ENCODE results near the gene HILPDA.
A peak's percentile ranks its signal among the peaks of the same experiment; 100 is the strongest.
"Not testable (repeated sequence)": the region's sequence is repeated elsewhere in the genome, so short reads cannot be mapped to it uniquely, and the experiment has no call there.

The HILPDA gene

GRCh38 chr7:128443831-128444600, 11.7 kb upstream of the HILPDA start:
- no peaks in the 10 kb centered on the region for H3K4me1 Mint-ChIP-seq
- CTCF ChIA-PET, result interaction anchor here (0.5 to 2.4 kb wide), 8 partner anchors 11 to 1077 kb away, joined by 3 to 16 read pairs (median 3); no protein-coding TSS in a partner anchor
- no peaks in the 10 kb centered on the region for H3K9me3 Mint-ChIP-seq
- no peak overlapping the region for H3K27ac Mint-ChIP-seq
- peaks cover 11% of the 10 kb centered on the region for H3K27me3 Mint-ChIP-seq
- no peak for DNase-seq
- no peaks in the 10 kb centered on the region for H3K36me3 Mint-ChIP-seq
- no peak overlapping the region for H3K4me3 Mint-ChIP-seq

GRCh38 chr7:128446306-128446705, 9.4 kb upstream of the HILPDA start:
- H3K9me3 Mint-ChIP-seq, result no peaks in the 10 kb centered on the region
- H3K27me3 Mint-ChIP-seq, result peaks cover 22% of the 10 kb centered on the region
- H3K4me3 Mint-ChIP-seq, result no peak overlapping the region
- no peaks in the 10 kb centered on the region for H3K36me3 Mint-ChIP-seq
- DNase-seq, result no peak
- CTCF ChIA-PET, result interaction anchor here (1.2 to 1.8 kb wide), 2 partner anchors 14 to 21 kb away, joined by 3 to 4 read pairs; no protein-coding TSS in a partner anchor
- H3K4me1 Mint-ChIP-seq, result no peaks in the 10 kb centered on the region
- H3K27ac Mint-ChIP-seq, result no peak overlapping the region

- H3K4me3 Mint-ChIP-seq, result no peak overlapping the region
- no peak for DNase-seq
- CTCF ChIA-PET, result interaction anchor here (1.2 to 2.9 kb wide), 4 partner anchors 13 to 23 kb away, joined by 3 to 20 read pairs (median 9); no protein-coding TSS in a partner anchor
- H3K27ac Mint-ChIP-seq, result no peak overlapping the region
- peaks cover 39% of the 10 kb centered on the region for H3K27me3 Mint-ChIP-seq
- H3K36me3 Mint-ChIP-seq, result no peaks in the 10 kb centered on the region
- H3K9me3 Mint-ChIP-seq, result no peaks in the 10 kb centered on the region
- peaks cover 8% of the 10 kb centered on the region for H3K4me1 Mint-ChIP-seq
These were observed 7.6 kb upstream of the HILPDA start for GRCh38 chr7:128447941-128448564.

GRCh38 chr7:128448751-128449302, 6.9 kb upstream of the HILPDA start:
- CTCF ChIA-PET, result interaction anchor here (1.2 to 2.9 kb wide), 5 partner anchors 12 to 51 kb away, joined by 3 to 20 read pairs (median 5); no protein-coding TSS in a partner anchor
- DNase-seq, result no peak
- Mint-ChIP-seq H3K27ac (no peak overlapping the region), H3K4me3 (no peak overlapping the region), H3K27me3 (peaks cover 43% of the 10 kb centered on the region), H3K9me3 (no peaks in the 10 kb centered on the region), H3K4me1 (peaks cover 8% of the 10 kb centered on the region), H3K36me3 (no peaks in the 10 kb centered on the region)

GRCh38 chr7:128450409-128450808, 5.3 kb upstream of the HILPDA start:
- Mint-ChIP-seq H3K4me3 (no peak overlapping the region), H3K27ac (no peak overlapping the region), H3K36me3 (no peaks in the 10 kb centered on the region), H3K9me3 (no peaks in the 10 kb centered on the region), H3K4me1 (peaks cover 20% of the 10 kb centered on the region), H3K27me3 (peaks cover 53% of the 10 kb centered on the region)
- CTCF ChIA-PET, result interaction anchor here (2.9 kb wide), 1 partner anchor 11 kb away, joined by 20 read pairs; no protein-coding TSS in a partner anchor
- DNase-seq, result no peak

- no peak for DNase-seq
- Mint-ChIP-seq H3K27me3 (peaks cover 55% of the 10 kb centered on the region), H3K9me3 (no peaks in the 10 kb centered on the region), H3K4me1 (peaks cover 21% of the 10 kb centered on the region), H3K36me3 (no peaks in the 10 kb centered on the region), H3K27ac (no peak overlapping the region), H3K4me3 (no peak overlapping the region)
- CTCF ChIA-PET, result interaction anchor here (1.4 to 4.0 kb wide), 2 partner anchors 9 to 23 kb away, joined by 5 to 25 read pairs; no protein-coding TSS in a partner anchor
These were observed 4.8 kb upstream of the HILPDA start for GRCh38 chr7:128450913-128451312.

GRCh38 chr7:128452552-128452951, 3.1 kb upstream of the HILPDA start:
- no peak for DNase-seq
- Mint-ChIP-seq H3K27ac (no peak overlapping the region), H3K27me3 (peaks cover 47% of the 10 kb centered on the region), H3K36me3 (peaks cover 8% of the 10 kb centered on the region), H3K9me3 (no peaks in the 10 kb centered on the region), H3K4me3 (no peak overlapping the region), H3K4me1 (peaks cover 34% of the 10 kb centered on the region)
- CTCF ChIA-PET, result interaction anchor here (1.4 to 4.0 kb wide), 2 partner anchors 8 to 25 kb away, joined by 5 to 25 read pairs; no protein-coding TSS in a partner anchor

GRCh38 chr7:128453836-128454804, 1.6 kb upstream of the HILPDA start:
- H3K27me3 Mint-ChIP-seq, result peaks cover 45% of the 10 kb centered on the region
- H3K27ac Mint-ChIP-seq, result peak overlapping the region; percentile 65
- H3K9me3 Mint-ChIP-seq, result no peaks in the 10 kb centered on the region
- H3K36me3 Mint-ChIP-seq, result peaks cover 17% of the 10 kb centered on the region
- no peak overlapping the region for H3K4me3 Mint-ChIP-seq
- peaks cover 48% of the 10 kb centered on the region for H3K4me1 Mint-ChIP-seq
- CTCF ChIA-PET, result interaction anchor here (1.0 to 4.0 kb wide), 4 partner anchors 14 to 56 kb away, joined by 3 to 25 read pairs (median 6); no protein-coding TSS in a partner anchor
- no peak for DNase-seq

GRCh38 chr7:128454808-128455542, 703 bp upstream of the HILPDA start:
- H3K9me3 Mint-ChIP-seq, result no peaks in the 10 kb centered on the region
- H3K27me3 Mint-ChIP-seq, result peaks cover 43% of the 10 kb centered on the region
- peaks cover 56% of the 10 kb centered on the region for H3K4me1 Mint-ChIP-seq
- H3K4me3 Mint-ChIP-seq, result peak overlapping the region; percentile 88
- CTCF ChIA-PET, result interaction anchor here (0.6 to 4.0 kb wide), 9 partner anchors 10 to 58 kb away, joined by 3 to 25 read pairs (median 5); no protein-coding TSS in a partner anchor
- H3K27ac Mint-ChIP-seq, result peak overlapping the region; percentile 96
- DNase-seq, result no peak
- peaks cover 23% of the 10 kb centered on the region for H3K36me3 Mint-ChIP-seq

- no peak for DNase-seq
- peaks cover 23% of the 10 kb centered on the region for H3K36me3 Mint-ChIP-seq
- peaks cover 57% of the 10 kb centered on the region for H3K4me1 Mint-ChIP-seq
- no peaks in the 10 kb centered on the region for H3K9me3 Mint-ChIP-seq
- CTCF ChIA-PET, result interaction anchor here (1.5 to 6.6 kb wide), 3 partner anchors 27 to 30 kb away, joined by 6 to 339 read pairs (median 14); no protein-coding TSS in a partner anchor
- H3K27ac Mint-ChIP-seq, result peak overlapping the region; percentile 93
- H3K4me3 Mint-ChIP-seq, result peak overlapping the region; percentile 88
- H3K27me3 Mint-ChIP-seq, result peaks cover 33% of the 10 kb centered on the region
These were observed 612 bp downstream of the HILPDA start for GRCh38 chr7:128456255-128456725.

GRCh38 chr7:128457385-128457784, 1.7 kb downstream of the HILPDA start:
- Mint-ChIP-seq H3K27ac (peak overlapping the region; percentile 29), H3K4me3 (peak overlapping the region; percentile 88), H3K4me1 (peaks cover 53% of the 10 kb centered on the region), H3K36me3 (peaks cover 23% of the 10 kb centered on the region), H3K27me3 (peaks cover 22% of the 10 kb centered on the region)
- not testable (repeated sequence) for DNase-seq, H3K9me3 Mint-ChIP-seq
- CTCF ChIA-PET, result interaction anchor here (6.6 kb wide), 1 partner anchor 28 kb away, joined by 339 read pairs; no protein-coding TSS in a partner anchor

GRCh38 chr7:128458956-128459355, 3.3 kb downstream of the HILPDA start:
- peak overlapping the region; percentile 88 for H3K4me3 Mint-ChIP-seq
- peaks cover 12% of the 10 kb centered on the region for H3K27me3 Mint-ChIP-seq
- H3K36me3 Mint-ChIP-seq, result peaks cover 23% of the 10 kb centered on the region
- H3K9me3 Mint-ChIP-seq, result no peaks in the 10 kb centered on the region
- H3K27ac Mint-ChIP-seq, result peak overlapping the region; percentile 79
- DNase-seq, result no peak
- CTCF ChIA-PET, result interaction anchor here (0.7 to 6.6 kb wide), 13 partner anchors 11 to 112 kb away, joined by 3 to 339 read pairs (median 6); no protein-coding TSS in a partner anchor
- peaks cover 50% of the 10 kb centered on the region for H3K4me1 Mint-ChIP-seq
